ENCODE data around the gene RNF212.

Gene RNF212

GRCh38 chr4:1090465-1091440 is 22.6 kb downstream of the RNF212 start:
- no peak for DNase-seq (ENCODE audit: low spot score)

DNA sequence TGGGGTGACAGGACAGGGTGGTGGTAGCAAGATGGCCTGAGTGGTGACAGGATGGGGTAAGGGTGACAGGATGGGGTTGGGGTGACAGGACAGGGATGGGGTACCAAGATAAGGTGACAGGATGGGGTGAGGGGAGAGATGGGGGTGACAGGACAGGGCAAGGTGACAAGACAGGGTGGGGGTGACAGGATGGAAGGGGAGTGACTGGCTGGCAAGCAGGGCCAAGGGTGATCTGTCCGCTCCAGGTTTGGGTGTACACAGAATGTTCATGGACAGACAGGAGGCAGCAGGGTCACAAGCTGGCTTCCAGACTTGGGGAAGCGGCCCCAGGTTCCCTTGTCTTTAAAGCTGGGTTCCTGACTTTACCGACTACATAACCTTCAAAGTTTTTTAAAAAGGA is 23.3 kb downstream of the RNF212 start:
- DNase-seq (ENCODE audit: low spot score) = no peak

GRCh38 chr4:1087371-1087770 is 26.0 kb downstream of the RNF212 start:
- no peak for DNase-seq (ENCODE audit: low spot score)

DNA sequence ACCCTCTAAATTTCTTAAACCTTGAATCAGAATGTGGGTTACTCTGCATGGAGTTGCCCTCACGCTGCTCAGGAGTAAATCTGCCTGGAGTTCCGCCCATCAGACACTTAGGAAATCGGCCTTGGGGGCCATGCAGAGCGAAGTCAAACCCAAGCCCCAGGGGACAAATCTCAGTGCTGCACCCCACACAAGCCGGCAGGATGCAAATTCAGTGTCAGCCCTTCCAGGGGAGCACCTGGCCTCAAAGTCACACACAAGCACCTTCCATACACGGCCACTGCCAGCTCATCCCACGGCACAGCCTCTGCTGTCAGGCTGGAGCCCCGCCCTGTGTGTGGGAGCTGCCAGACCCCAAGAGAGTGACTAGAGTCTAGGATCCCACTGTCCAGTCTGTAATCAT is 27.4 kb downstream of the RNF212 start:
- DNase-seq (ENCODE audit: low spot score) = no peak

DNA sequence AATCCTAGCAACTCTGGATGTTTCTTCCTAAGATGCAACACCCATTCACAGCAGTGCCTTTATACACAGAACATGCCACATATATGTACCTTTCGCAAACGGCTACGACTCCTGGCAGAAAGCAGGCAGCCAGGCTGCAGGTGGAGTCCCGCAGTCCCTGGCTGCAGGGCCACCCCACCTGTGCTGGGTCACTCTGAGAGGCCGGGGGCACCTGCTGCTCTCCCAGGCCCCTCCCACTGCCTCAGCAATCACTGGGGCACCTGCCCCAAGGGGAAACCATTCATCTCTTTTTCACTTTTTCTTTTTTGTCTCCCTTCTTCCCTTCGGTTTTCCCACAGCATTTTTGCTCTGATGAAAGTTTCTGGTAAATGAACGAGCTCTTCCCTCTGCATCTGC is 28.0 kb downstream of the RNF212 start:
- no peak for DNase-seq (ENCODE audit: low spot score)

DNA sequence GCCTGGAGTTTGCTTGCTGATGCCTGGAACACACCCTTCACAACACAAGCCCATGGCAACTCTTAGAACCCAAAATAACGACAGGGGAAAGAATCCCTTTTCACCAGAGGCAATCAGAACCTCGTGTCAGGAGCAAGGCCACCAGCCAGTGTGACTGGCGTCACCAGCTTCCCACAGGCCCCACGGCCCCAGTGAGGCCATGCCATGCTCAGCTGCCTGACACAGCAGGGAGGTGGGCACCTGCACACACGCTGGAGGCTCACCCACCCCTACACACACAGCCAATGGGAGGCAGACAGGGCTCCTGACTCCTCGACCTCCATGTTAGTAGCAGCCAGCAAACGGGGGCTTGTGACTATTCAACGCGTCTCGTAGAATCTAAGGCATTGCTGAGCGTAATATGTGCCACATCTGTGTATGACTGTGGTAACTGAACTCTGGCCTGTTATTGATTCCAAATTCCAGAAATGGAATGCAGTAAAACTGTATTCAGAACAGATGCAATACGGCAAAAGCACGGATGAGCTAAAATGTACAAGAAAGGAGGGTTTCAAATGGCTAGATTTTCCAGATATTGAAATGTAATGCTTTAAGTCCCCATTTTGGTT is 28.5 kb downstream of the RNF212 start:
- no peak for DNase-seq (ENCODE audit: low spot score)

DNA sequence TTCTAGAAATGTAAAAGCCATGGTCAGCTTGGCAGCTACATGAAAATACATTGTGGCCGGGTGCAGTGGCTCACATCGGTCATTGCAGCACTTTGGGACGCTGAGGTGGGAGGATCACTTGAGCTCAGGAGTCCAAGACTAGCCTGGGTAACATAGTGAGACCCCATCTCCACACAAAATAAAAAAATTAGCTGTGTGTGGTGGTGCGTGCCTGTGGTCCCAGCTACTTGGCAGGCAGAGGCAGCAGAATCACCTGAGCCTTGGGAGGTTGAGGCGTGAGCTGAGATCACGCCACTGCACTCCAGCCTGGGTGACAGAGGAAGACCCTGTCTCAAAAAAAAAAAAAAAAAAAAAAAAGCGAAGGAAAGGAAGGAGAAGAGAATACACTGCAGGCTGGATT is 29.0 kb downstream of the RNF212 start:
- DNase-seq (ENCODE audit: low spot score) = no peak

GRCh38 chr4:1082215-1083182 is 30.9 kb downstream of the RNF212 start:
- DNase-seq (ENCODE audit: low spot score) = peak; percentile 13

DNA sequence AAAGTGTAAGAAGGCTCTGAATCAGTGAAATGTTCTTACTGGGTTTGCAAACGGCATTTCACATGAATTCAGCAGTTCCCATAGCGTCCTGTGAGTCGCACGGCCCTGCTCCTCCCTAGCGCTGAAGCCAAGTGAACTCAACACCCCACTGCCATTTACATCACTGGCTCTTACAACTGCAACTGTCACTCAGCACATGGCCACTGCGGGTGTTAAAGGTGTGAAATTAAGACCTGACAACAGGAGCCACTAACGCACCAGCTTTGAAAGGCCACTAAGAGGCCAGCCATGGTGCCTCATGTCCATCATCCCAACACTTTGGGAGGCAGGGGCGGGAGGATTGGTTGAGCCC is 31.7 kb downstream of the RNF212 start:
- no peak for DNase-seq (ENCODE audit: low spot score)

GRCh38 chr4:1080961-1081688 is 32.2 kb downstream of the RNF212 start:
- no peak for DNase-seq (ENCODE audit: low spot score)

- no peak for DNase-seq (ENCODE audit: low spot score)
Measured at GRCh38 chr4:1080432-1080831, 32.9 kb downstream of the RNF212 start.

- DNase-seq (ENCODE audit: low spot score) = no peak
Measured at GRCh38 chr4:1079711-1080265, 33.6 kb downstream of the RNF212 start.

GRCh38 chr4:1078490-1078889 is 34.9 kb downstream of the RNF212 start:
- DNase-seq (ENCODE audit: low spot score) = no peak

GRCh38 chr4:1077711-1078477 is 35.5 kb downstream of the RNF212 start:
- no peak for DNase-seq (ENCODE audit: low spot score)

DNA sequence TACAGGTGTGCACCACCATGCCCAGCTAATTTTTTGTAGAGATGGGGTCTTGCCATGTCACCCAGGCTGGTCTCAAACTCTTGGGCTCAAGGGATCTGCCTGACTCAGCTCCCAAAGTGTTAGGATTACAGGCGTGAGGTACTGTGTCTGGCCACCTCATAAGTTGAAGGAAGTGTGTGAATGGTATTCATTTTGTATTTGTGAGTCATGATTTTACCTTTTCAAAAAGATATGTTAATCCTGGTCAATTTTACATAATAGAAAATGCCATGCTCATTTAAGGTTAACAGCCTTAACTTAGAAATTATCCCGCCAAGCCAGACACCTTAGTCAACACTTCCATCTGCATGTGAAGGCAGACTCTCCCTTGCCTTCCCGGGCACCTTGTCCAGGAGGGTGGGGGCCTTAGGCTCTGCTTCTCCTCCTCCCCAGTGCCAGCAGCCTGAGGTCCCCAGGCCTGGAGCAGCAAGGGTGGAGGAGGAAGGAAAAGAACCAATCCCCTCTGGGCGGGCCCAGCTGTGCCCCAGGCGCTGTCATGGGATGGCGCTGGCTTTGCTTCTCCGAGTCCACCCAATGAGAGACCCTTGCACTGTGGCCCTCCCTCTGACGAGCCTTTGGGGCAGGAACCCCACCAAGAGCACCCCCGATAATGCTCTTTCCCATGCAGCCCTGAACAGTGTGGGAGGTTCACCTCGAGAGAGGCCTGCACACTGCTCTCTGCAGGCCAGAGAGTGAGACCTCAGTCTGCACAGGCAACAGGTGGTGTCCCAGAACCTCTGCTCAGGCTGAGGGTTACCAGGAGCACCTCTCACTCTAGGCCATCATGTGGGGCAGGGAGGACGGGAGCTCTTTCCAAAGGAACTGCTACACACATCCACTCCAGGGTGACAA is 37.3 kb downstream of the RNF212 start:
- no peak for DNase-seq (ENCODE audit: low spot score)

GRCh38 chr4:1075225-1075624 is 38.1 kb downstream of the RNF212 start:
- no peak for DNase-seq (ENCODE audit: low spot score)

- DNase-seq (ENCODE audit: low spot score) = no peak
Measured at GRCh38 chr4:1074077-1074476, 39.3 kb downstream of the RNF212 start.

GRCh38 chr4:1072830-1073446 is 40.4 kb downstream of the RNF212 start:
- peak; percentile 85 for DNase-seq (ENCODE audit: low spot score)

DNA sequence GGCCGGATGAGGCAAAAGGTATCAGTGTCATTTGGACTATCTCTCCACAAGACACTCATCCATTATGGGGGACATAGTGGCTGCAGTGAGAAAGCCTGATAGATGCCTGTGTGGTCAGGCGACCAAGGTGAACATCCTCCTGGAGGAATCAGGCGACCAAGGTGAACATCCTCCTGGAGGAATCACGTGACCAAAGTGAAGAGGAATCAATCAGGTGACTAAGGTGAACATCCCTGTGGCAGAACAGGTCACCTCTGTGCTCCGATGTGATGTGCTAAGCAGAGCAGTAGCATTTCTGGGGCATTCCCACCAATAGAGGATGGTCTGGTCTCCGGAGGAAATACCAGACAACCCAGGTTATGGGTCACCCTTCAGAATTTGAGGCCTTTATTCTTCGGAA is 44.0 kb downstream of the RNF212 start:
- no peak for DNase-seq (ENCODE audit: low spot score)
